AG04450 (cell line): Measurements from ENCODE around the gene CTSA. TPM values are rescaled to one million over a fixed set of nuclear protein-coding genes. Genes with fewer than 3 reads are reported as not detected.

Experiments used
- CTCF ChIA-PET: fragments of 300-600, 350-600 bp; formaldehyde crosslinking; extraction: SDS; loops from one replicate; lab custom pipeline; 2022; ENCODE audit warnings: antibody characterized with exemption, inconsistent platforms; lab: Charles Lee
- POLR2A ChIA-PET: fragments of 350-600 bp; formaldehyde crosslinking; extraction: SDS; loops from one replicate; lab custom pipeline; 2021; ENCODE audit warnings: antibody characterized with exemption, inconsistent platforms; lab: Yijun Ruan, JAX
- DNase-seq: peaks from one replicate; pipeline ENCODE4 v3.0.0-alpha.2; 2011; ENCODE audit warnings: low read depth, low spot score
- H3K27ac ChIP-seq: one replicate; pipeline ENCODE4 v1.5.1; 2012; ENCODE audit warnings: low read depth, low read length, control low read depth
- H3K27me3 ChIP-seq: one replicate; pipeline ENCODE4 v1.6.0; 2012; ENCODE audit warnings: low read length; ENCODE audit not compliant: control insufficient read depth, insufficient read depth
- H3K4me3 ChIP-seq: 2 replicates; pipeline ENCODE4 v1.5.1; 2011; ENCODE audit warnings: mild to moderate bottlenecking, low read depth, low read length, control low read depth
- H3K9me3 ChIP-seq: 2 replicates; pipeline ENCODE4 v1.5.1; 2012; ENCODE audit warnings: low read length; ENCODE audit not compliant: control insufficient read depth, insufficient read depth
- CTCF ChIP-seq: IDR thresholded peaks from 2 replicates; pipeline ENCODE4 v1.5.1; 2011; ENCODE audit warnings: low read depth, low read length, control low read depth, inconsistent platforms
- polyA plus RNA-seq: library from polyadenylated mRNA; depleted of rRNA; stranded (reverse); fragments of >200 nt; gene quantifications from 2 replicates; pipeline ENCODE4 v1.2.3, GENCODE V29; 2011

The CTSA gene
- polyA plus RNA-seq, 1 experiment: 234 TPM

DNA sequence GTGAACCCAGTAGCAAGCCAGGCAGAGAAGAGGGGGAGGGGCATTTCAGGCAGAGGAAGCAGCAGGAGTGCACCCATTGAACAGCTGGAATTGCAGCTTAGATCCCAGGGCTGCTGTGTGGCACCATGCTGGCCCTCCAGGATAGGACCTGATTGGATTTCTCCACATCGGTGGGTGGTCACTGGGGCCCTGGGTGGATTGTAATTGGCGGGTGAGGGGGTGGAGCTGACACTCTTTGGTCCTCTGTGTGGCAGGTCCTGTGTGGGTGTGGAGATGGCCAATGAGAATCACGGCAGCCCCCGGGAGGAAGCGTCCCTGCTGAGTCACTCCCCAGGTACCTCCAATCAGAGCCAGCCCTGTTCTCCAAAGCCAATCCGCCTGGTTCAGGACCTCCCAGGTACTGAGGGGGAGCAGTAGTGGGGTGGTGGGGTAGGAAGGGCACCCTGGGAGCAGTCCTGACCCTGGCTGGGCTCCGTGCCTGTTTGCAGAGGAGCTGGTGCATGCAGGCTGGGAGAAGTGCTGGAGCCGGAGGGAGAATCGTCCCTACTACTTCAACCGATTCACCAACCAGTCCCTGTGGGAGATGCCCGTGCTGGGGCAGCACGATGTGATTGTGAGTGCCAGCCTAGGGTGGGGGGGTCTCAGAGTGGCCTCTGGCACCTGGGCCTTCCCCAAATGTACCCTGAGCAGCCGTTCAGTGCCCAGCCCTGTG lies 47.7 kb downstream of the CTSA start:
- no peak for DNase-seq
- POLR2A ChIA-PET: no interaction called here
- CTCF ChIA-PET: interaction anchor here (2.1 to 3.1 kb wide), 2 partner anchors 31 to 140 kb away, joined by 9 to 28 read pairs; no protein-coding TSS in a partner anchor

DNA sequence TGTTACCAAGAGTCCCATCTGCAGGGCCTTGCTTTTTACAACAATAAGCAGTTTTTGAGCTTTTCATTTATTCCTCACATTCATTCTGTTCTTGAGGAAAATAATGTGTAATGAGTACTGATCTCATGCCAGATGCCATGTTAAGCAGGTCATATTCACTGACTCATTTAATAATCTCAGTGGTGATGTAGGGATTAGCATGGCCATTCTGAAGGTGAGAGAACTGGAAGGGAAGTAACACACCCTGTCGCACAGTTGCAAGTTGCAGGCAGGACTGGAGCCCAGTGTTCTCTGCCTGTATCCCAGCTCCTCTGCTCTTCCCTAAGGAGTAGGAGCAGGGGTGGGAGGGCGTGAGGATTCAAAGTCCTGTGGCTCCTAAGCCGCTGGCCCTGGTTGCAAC lies 48.9 kb downstream of the CTSA start:
- CTCF ChIA-PET: interaction anchor here (1.0 kb wide), 2 partner anchors 30 to 48 kb away, joined by 3 read pairs; no protein-coding TSS in a partner anchor
- POLR2A ChIA-PET: interaction anchor here (1.2 kb wide), 1 partner anchor 29 kb away, joined by 3 read pairs; the partner anchor contains the start of gene PLTP

More for the DNA sequence above, 47.7 kb downstream of the CTSA start:
- Histone ChIP-seq H3K27me3 (no peaks in the 10 kb centered on the region), H3K4me3 (no peak overlapping the region), H3K27ac (no peak overlapping the region), H3K9me3 (no peaks in the 10 kb centered on the region; the same call in 1 of the 2 replicates)
- TF ChIP-seq CTCF: no peak

GRCh38 chr20:45940469-45940868 lies 49.3 kb downstream of the CTSA start:
- ChIA-PET POLR2A (interaction anchor here (1.2 kb wide), 1 partner anchor 29 kb away, joined by 3 read pairs; the partner anchor contains the start of gene PLTP), CTCF (interaction anchor here (1.0 kb wide), 2 partner anchors 29 to 49 kb away, joined by 3 read pairs; no protein-coding TSS in a partner anchor)
- Histone ChIP-seq H3K27me3 (no peaks in the 10 kb centered on the region), H3K4me3 (no peak overlapping the region), H3K27ac (no peak overlapping the region), H3K9me3 (no peaks in the 10 kb centered on the region; the same call in 1 of the 2 replicates)
- DNase-seq: no peak
- no peak for TF ChIP-seq CTCF

More for the DNA sequence above, 48.9 kb downstream of the CTSA start:
- no peak overlapping the region for H3K27ac ChIP-seq
- DNase-seq: no peak
- no peaks in the 10 kb centered on the region for H3K27me3 ChIP-seq
- no peak overlapping the region for H3K4me3 ChIP-seq
- TF ChIP-seq CTCF: no peak
- no peaks in the 10 kb centered on the region for H3K9me3 ChIP-seq

- DNase-seq: no peak
- H3K27me3 ChIP-seq: no peaks in the 10 kb centered on the region
- H3K9me3 ChIP-seq: no peaks in the 10 kb centered on the region; the same call in 1 of the 2 replicates
- no peak overlapping the region for H3K4me3 ChIP-seq
- TF ChIP-seq CTCF: no peak
- no peak overlapping the region for H3K27ac ChIP-seq
- ChIA-PET CTCF (interaction anchor here (1.0 to 2.7 kb wide), 3 partner anchors 26 to 144 kb away, joined by 4 to 9 read pairs (median 4); no protein-coding TSS in a partner anchor), POLR2A (interaction anchor here (0.6 to 1.6 kb wide), 2 partner anchors 9 to 11 kb away, joined by 8 to 10 read pairs; partner anchors contain the start of gene PCIF1)
Measured at GRCh38 chr20:45943613-45944012, 52.5 kb downstream of the CTSA start.
